ENCODE measurements around the gene KLHDC4.

GRCh38 chr16:87682852-87683399, 82.9 kb downstream of the KLHDC4 start:
- TF ChIP-seq CTCF (IDR thresholded peaks at IDR 0.05) (no peak), NRF1 (IDR thresholded peaks at IDR 0.05; ENCODE audit: low read depth, low read length) (no peak), GATA2 (CRISPR knock-in tag; IDR thresholded peaks at IDR 0.05) (no peak), EP300 (IDR thresholded peaks at IDR 0.05; ENCODE audit: borderline replicate concordance in 1 of 2, low read depth in 1 of 2, low read length in 1 of 2) (no peak), GABPA (IDR thresholded peaks at IDR 0.05; ENCODE audit: low read depth) (no peak), POLR2AphosphoS5 (IDR thresholded peaks at IDR 0.05; ENCODE audit: low read depth, low read length) (no peak), REST (IDR thresholded peaks at IDR 0.05; ENCODE audit: low read depth, low read length) (no peak), ZBTB33 (IDR thresholded peaks at IDR 0.05; ENCODE audit: borderline replicate concordance, low read depth) (no peak), ELF1 (IDR thresholded peaks at IDR 0.05) (no peak)

Measured in SK-N-SH (cell line).